Dedifferentiated amniotic fluid mesenchymal stem cell (primary cell): ENCODE data around the gene ZBTB39.
"Not testable (repeated sequence)": the region's sequence is repeated elsewhere in the genome, so short reads cannot be mapped to it uniquely, and the experiment has no call there.

Experiments
- DNase-seq: peaks from one replicate; pipeline ENCODE4 v3.0.0-alpha.2; 2016; ENCODE audit errors: extremely low spot score

Gene ZBTB39

DNA sequence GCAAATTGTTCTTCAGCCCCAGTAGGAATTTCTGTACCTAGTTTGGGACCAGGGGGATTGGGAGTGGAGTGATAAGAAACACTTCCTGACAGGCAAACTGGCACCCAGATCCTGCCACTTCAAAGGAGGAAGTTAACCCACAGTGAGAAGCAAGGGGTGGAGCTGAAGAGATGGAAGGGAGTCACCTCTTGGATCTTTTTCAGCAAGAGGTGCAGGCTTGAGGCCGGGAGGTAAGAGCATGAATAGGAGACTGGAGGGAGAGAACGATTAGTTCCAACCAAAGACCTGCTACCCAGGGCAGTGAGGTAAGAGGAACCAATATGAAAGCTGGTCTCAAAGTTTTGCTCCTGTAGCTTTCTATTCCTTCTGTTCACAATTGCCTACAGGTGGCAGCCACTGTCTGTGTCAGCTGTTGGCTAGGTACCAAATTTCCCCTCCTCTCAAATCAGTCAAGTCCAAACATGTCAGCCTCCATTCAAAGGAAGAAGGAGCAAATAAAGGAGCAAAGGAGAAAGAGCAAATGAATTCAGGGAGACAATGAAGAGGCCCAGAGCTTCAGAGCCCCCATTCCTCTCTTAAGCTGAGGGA, 24.9 kb upstream of the ZBTB39 start:
- no peak for DNase-seq

DNA sequence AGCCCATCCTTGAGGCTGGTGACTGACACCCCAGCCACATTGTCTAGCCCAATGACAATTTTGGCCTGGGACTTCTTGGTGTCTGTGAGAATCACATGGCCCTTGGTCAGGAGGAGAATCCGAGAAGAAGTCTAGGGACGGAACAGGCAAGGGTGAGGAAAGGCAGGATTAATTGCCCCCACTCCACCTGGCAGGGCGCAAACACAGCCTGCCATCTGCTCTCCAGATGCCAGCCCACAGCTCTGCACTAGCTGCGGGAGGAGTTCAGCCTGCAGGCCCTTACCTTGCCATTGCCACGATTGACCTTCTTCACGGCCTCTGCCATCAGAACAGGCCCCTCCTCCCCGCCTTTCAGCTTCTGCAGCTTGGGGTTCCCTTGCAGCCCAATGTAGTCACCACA, 23.1 kb upstream of the ZBTB39 start:
- DNase-seq, result no peak

DNA sequence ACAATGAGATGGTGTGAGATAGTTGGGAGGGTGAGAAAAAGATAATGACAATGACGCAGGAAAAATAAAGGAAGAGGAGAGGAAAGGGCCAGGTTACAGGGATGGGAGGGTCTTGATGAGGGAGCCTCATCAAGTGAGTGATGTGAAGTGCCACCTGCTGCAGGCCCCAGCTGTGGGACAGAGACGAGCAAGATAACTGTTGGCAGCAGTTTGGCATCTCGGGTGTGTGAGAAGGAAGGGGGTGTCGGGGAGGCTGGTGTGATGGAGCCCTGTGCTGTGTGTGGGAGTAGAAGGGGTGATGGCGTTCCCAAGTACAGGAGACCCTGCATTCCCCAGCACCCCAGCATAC, 21.4 kb upstream of the ZBTB39 start:
- DNase-seq, result no peak

DNA sequence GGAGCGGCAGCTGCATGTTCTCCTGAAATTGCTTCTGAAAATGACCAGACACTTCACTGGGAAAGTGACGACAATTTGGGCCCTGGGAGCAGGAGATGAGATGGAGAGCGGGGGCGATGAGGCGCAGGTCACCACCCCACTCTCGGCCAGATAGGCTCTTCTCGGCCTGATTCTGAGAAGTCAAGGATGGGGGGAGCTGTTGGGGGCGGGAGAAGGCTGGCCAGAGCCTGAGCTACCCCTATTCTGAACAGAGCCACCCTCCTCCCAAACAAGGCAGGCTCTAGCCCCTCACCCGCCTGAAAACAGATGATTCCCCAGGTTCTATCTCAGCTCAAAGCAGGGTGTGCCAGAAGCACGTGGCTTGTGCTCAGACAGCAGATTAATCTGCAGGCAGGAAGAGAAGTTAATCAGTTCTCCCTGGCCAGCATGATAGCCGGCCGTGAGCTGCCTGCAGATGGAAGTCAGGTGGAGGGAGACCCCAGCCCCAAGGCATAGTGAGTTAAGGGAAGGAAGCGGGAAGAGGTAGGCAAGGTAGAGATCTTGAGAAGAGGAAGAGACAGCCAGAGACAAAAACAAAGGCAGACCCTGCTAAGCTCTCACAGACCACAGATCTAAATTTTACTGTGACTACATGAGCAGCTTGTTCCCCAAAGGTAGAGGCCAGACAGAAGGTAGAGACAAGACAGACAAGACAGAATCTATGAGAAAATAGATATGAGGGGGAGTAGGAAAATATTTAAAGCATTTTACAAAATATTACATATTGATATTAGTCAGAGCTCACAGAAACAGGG, 20.9 kb upstream of the ZBTB39 start:
- no peak for DNase-seq

DNA sequence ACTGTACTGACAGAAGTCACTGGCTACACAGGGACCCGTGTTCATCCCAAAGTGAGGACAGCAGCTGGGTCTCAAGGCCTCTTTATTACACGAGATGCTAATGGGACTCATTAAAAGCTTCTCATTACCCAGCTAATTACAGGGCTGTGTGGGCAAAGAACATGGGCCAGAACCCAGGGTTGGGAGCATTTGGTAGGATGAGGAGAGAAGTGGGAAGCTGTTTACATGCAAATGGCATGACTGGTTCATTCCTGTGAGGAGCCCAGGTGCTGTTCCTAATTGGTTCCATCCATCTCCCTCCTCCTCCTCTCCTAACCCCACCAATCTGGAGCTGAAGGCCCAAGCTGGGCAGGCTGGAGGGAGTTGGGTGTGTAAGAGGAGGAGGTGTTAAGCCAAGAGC, 18.9 kb upstream of the ZBTB39 start:
- DNase-seq, result no peak

DNA sequence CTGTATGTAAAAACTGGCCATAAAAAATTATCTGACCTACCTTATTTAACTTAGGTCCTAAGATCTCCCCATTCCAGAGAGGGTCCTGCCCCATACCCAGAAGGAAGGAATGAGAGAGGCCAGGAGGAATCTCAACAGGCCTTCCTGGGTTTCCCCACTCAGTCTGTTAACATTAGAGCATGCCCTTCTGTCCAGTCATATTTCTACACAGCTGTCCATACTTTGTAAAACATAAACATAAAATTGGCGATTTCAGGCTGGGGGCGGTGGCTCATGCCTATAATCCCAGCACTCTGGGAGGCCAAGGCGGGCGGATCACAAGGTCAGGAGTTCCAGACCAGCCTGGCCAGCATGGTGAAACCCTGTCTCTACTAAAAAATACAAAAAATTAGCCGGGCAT, 16.0 kb upstream of the ZBTB39 start:
- not testable (repeated sequence) for DNase-seq

DNA sequence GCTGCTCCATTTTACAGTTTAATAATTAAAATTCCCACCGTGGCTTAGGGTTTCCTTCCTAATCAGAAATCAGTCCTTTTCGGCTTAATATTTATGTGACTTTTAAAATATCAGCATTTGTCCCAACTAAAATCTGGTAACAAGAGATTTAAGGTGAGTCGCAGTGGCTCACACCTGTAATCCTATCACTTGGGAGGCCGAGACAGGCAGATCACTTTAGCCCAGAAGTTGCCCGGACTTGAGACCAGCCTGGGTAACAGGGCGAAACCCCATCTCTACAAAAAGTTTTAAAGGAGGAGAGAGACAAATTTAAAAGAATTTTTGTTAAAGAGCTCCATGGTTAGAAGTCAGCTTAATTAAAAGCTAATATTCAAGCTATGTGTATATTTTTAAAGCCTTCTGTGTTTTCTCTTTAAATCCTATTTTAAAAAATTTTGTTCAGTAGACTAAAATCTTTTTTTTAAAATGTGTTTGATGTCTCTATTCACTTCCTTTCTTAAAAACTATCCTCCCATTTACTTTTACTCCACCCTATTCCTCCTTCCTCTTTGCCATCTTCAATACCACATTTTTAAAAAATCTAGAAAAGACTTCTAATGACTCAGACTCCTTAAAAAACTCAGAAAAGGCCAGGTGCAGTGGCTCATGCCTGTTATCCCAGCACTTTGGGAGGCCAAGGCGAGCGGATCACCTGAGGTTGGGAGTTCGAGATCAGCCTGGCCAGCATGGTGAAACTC, 13.8 kb upstream of the ZBTB39 start:
- no peak for DNase-seq

DNA sequence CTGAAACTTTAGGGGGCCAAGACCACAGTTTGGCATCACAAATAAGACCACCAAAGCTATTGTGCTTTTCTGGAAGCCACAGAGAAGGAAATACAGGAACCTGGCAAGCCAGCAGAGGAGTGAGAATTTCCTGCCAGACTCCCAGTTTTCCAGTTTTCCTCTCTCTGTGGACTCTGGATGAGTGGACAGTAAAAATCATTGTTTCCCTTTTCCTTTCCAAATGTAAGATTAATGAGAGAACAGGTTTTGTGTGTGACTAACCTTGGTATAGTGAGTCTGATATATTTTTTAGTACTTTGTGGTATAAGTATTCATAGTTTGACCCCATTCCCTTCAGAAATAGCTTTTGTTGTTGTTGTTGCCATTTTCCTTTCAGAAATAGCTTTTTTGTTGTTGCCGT, 12.6 kb upstream of the ZBTB39 start:
- no peak for DNase-seq

DNA sequence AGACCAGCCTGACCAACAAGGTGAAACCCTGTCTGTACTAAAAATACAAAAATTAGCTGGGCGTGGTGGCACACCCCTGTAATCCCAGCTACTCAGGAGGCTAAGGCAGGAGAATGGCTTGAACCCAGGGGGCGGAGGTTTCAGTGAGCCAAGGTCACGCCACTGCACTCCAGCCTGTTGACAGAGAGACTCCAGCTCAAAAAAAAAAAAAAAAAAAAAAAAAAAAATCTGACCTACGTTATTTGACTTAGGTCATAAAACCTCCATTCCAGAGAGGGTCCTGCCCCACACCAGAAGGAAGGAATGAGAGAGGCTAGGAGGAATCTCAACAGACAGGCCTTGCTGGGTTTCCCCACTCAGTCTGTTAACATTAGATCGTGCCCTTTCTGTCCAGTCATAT, 12.0 kb upstream of the ZBTB39 start:
- not testable (repeated sequence) for DNase-seq

DNA sequence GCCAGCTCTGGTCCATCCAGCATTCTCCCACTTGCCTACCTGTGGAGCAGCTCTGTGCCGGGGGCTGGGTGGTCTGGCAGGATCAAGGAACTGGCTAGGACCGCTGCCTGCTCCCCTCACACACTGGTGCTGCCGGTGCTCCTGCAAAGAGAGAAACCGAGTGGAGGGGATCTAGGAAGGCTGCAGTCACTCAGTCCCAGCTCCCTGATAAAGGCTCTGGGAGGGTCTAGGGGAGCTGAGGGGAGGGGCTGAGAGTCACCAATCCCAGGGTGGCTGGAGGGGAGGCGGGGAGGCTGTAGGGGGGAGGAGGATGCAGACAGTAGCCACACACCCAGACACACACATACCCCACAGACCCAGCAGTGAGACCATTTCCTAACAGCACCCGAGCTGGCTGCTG, 10.0 kb upstream of the ZBTB39 start, which contains the start of gene TAC3:
TSS of gene TAC3 (minus strand) at position 182 of the 400 bp plus-strand sequence. CDS start 732 bp downstream, outside the sequence.
- no peak for DNase-seq

DNA sequence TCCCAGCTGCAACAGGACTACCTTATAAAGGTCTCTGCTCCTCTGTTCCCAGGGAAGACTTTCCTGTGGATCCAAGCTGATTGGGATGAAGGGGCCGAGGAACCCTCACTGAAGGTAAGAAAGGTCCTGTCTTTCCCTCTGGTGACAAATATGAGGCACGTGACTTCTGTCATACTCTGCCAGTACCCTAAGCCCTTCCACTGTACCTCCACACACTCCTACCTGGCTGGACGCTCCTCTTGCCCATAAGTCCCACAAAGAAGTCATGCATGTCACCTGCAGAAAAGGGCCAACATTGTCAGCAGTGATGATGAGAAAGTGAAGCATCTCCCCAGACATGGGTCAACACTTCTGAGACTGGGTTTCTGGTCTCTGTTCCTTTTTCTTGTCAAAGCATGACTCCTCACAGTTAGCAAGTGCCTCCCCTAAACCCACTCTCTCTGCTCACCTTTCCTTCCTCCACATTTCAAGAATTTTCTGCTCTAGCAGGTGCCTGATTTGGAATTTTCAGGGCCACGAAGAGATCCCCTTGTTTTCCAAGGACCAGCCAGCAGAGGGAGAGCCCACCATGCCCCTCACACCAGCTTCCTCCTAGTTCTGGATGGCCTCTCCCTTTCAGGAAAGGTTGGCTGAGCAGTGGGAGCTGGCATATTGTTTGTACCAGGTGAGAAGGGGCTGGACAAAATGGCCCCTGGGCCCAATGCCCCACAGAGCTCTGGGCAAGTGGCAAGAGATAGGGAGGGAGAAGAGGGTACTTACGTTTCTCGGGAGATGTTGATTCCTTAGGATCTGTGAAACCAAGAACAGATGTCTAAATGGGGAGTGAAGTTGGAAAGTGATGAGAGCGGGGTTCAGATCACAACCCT, 6.5 kb upstream of the ZBTB39 start:
- no peak for DNase-seq

DNA sequence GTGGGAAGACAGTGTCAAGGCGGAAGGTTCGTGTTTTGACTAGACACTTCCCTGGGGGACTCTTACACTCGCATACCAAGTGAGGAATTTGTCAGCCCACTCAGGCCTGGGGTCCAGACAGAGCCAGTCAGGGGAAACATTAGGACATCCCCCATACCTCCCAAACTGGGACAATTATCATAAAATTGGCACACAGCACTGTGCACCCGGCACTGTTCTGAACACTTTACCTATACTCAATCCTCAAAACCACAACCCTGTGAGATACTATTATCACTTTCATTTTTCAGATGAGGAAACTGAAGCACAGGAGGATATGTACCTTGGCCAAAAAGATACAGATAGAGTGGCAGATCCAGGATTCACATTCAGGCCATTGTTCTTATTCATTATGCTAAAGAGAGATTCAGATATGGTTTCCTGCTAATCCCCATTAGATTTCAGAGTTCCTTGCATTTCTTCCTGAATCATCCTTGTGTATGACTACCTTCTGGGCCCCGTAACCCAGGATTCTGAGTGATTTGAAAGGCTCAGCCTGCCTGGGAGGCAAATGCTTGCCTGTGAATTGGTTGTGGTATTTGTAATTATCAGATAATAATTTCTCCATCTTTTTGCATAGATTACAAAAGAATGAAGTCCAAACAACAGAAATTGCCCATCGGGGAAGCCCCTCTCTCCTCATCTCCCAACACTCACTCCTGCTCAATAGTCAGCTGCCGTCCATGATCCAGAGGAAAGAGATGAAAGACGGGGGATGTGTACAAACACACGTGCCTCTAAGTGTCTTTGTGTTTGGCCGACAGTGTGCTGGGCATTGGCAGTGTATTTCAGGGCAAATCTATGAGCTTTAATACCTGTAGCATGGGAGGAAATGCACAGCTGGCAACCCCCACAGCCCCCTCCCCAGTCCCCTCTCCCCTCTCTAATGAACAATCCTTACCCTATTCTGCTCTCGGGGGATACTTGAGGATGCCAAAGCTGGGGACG, 5.4 kb upstream of the ZBTB39 start:
- DNase-seq, result no peak

DNA sequence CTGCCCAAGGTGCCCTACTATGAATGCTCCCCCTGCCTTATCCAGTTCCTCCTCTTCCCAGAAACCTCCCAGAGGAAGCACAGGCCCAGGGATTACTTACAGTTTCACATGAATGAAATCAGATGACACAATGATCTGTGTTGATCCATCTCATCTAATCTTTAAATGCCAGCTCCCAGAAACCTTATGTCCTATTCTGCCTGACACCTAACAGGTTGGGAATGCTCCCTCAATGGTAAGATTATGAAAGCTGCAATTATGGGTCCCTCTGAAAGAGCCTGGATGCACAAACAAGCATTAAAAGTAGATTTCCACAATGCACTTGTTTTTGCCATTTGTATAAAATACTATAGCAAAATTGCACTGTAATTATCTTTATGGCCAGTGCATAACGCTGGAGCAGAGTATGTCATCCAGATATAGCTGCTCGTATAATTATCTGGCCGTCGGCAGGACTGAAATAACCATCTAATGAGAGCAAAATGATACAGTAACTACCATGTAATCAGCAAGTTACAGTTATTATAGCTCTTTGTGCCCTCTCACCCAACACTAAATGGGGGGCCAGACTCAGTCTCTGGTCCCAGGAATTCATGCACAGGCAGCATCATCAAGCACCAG, 4.4 kb upstream of the ZBTB39 start:
- DNase-seq, result no peak

DNA sequence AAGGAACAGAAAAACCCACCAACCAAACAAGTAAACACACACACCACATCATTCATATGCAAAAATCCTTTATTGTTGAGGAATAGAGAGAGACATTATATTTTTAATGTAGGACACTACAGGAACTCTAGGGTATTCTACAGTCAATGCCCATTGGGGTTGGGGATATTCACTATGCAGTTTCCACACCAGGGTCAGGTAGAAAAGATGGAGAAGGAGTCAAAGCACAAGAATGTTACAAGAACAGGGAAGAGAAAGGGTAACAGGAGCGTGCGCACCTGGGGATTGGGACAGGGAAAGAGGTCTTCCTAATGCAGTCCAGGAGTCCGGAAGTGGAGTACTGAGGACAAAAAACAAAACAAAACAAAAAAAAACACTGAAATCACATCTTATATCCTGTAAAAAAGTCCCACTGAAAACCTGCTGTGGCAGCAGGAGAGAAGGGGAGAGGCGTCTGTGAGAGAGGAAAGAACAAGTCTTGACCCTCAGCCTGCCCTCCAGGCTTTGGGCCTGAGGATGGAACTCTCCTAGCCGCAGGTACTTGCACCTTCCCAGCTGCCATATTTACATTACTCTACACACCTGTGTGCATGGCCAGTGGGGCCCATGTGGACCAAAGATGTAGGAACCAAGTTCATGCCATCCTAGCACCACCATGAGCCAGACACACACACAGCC, 3.7 kb upstream of the ZBTB39 start:
- DNase-seq, result no peak

DNA sequence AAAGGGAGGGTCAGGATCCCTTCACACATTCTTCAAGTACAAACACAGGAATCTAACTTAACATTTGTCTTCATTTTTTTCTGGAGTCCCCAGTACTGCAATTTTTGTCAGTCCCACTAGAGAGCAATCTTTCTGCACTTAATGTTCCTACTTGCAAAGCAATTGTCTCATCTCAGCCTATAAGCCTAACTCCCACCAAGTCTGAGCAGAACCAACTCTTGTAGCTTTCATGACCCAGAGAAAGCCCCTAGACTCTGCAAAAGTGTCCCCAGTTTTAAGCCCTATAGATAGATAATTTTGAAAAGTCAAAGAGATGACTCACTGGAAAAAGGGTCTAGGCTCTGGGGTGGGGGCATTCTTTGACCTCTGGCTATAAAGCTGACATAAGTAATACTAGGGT, 1.8 kb upstream of the ZBTB39 start:
- peak; percentile 70 for DNase-seq

DNA sequence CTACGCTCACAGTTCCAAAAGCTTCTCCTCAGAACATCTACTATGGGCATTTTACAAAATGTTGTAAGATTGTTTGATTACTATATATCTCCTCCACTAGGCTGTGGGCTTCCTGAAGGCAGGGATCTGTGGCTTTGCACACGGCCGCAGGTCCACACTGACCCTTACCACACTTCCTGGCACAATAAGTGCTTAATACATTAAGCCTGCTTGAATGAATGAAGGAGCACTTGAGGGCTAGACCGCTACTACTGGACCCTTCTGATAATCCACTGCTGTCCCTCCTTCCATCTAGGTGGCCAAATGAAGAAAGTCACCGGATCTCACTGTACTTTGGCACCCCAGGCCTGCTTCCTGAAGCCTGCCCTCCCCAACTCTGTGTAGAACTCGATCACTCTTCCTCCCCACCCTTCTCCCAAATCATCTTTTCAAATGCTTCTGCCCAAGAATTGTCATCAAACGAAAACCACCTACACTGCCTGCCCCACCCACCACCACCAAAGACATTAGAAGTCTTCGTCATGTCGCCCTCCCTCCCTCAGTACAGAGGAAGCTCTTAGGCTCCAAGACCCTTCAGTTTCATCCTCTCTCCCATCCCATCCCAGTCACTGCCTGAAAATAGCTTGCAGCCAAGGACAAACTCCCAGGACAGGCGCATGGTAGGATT, 596 bp upstream of the ZBTB39 start:
- no peak for DNase-seq

DNA sequence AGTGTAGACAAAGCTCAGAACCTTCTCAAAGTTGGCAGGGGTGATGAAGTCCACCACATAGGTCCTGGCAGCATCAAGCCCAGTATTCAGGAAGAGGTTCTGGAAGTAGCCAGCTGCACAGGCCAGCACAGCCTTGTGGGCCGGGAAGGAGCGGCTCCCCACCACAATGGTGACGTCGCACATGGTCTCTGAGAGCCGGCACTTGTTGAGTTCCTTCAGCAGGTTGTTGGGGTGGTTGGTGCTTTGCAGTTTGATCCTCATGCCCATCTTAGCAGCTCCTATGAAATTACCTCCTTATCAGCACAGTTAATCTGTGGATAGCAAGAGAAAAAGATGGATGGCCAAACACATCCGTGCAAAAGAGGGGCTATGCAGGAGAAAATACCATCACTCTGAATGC, 1.7 kb downstream of the ZBTB39 start:
- no peak for DNase-seq

DNA sequence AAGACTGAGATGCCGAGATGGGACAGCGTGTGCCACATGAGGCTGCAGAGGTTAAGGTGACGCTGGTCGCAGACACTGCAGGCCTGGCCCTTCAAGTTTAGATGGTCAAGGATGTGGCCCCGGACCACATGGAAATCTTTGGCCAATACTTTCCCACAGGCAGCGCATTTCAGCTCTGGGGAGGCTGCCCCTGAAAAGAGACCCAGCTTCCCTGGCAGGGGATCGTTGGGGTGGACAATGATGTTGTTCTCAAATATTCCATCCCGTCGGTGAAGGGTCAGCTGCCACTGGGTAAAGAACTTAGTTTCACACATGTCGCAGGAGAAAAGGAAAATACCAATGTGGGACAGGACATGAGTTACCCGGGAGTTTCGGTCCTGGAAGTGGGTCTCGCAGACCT, 3.0 kb downstream of the ZBTB39 start:
- no peak for DNase-seq

DNA sequence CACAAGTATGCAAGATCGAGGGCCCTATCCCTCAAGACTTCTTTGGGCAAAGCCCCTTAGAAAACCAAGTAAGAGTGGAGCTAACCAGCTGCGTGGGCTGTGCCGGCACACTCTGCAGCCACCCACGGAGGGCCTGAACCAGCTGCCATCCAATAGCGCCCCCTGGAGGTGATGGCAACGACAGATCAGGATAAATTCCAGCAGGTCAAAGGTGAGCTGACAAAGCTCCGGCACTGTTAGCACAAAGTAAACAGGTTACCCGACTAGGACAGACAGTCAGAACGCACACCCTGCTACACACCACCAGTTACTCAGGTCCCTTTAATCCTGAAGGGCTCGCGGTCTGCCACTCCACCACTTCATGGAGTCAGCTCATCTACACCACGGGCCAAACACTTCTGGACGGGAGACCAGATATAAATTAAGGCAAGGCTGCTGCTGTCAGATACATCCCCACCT, 4.9 kb downstream of the ZBTB39 start:
- no peak for DNase-seq
